Dedifferentiated amniotic fluid mesenchymal stem cell (primary cell): ENCODE measurements around the gene GPR22.

ENCODE experiments used
- DNase-seq: peaks from one replicate; pipeline ENCODE4 v3.0.0-alpha.2; 2016; ENCODE audit errors: extremely low spot score

Gene GPR22

GRCh38 chr7:107474104-107474521 lies 4.3 kb downstream of the GPR22 start:
- no peak for DNase-seq

DNA sequence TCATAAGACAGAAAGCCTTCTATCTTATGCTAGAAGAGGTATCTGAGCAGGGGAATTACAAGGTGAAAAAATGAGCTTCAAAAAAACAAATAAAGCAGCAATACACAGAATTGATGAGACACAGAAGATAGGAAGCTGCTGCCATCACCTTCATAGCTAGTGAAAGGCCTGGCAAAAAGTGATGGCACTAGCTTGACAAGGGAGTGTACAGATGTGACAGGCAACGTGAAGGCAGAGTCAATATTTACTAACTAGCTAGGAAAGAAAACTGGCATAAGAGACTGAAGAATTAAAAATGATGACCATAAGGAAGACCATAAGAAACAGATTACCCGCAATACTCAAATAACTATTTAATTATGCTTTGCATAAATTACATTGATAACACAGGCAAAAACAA lies 9.4 kb downstream of the GPR22 start:
- DNase-seq = no peak

DNA sequence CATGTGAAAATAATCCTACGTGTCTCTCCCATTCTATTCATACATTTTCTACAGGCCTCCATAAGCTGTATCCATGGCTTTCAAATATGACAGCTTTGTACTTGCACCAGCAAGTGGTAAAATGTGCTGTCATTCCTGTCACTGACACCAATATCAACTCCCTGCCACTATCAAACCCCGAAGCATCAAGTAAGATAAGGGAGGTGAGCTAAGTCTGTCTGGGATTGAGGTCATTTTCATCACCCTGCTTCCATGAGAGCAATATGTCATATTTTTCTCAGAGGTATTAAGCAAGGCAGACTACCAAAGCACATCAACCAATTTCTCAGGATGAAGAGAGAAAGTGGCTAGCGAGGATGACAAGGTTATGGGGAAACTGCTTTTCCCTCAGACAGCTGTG lies 11.1 kb downstream of the GPR22 start:
- DNase-seq = no peak

- DNase-seq = no peak
These were observed 12.7 kb downstream of the GPR22 start for GRCh38 chr7:107482571-107482970.

- DNase-seq = no peak
These were observed 16.2 kb downstream of the GPR22 start for GRCh38 chr7:107486041-107486440.

GRCh38 chr7:107492875-107493274 lies 23.0 kb downstream of the GPR22 start:
- DNase-seq = no peak

GRCh38 chr7:107494315-107494751 lies 24.5 kb downstream of the GPR22 start:
- no peak for DNase-seq

- no peak for DNase-seq
These were observed 25.0 kb downstream of the GPR22 start for GRCh38 chr7:107494884-107495283.

GRCh38 chr7:107495516-107495915 lies 25.7 kb downstream of the GPR22 start:
- no peak for DNase-seq

DNA sequence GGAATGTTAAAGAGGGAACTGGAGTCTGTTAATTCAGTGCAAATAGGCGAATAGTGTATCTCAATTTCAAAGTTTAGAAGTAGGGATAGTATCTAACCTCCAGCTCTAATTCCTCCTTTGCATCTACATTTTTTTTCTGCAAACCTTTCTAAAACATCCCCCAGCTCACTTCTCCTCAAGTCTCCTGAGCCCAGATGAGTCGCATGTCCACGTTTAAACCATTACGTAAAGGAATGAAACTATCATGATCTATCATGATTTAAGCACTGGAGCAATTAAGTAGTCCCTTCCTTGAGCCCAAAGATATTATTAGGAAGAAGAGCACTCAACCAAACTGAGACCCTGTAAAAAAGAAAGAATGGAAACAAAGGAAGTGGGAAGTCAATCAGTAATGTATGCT lies 29.9 kb downstream of the GPR22 start:
- DNase-seq = no peak

GRCh38 chr7:107501593-107501992 lies 31.7 kb downstream of the GPR22 start:
- DNase-seq = no peak

DNA sequence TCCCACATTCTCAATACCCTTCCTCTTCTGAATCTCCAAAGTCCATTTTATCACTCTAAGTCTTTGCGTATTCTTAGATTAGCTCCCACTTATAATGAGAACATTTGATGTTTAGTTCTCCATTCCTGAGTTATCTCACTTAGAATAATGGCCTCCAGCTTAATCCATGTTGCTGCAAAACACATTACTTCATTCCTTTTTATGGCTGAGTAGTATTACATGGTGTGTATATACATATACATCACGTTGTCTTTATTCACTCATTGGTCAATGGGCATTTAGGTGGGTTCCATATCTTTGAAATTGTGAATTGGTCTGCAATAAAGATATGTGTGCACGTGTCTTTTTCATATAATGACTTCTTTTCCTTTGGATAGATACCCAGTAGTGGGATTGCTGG lies 32.3 kb downstream of the GPR22 start:
- no peak for DNase-seq

DNA sequence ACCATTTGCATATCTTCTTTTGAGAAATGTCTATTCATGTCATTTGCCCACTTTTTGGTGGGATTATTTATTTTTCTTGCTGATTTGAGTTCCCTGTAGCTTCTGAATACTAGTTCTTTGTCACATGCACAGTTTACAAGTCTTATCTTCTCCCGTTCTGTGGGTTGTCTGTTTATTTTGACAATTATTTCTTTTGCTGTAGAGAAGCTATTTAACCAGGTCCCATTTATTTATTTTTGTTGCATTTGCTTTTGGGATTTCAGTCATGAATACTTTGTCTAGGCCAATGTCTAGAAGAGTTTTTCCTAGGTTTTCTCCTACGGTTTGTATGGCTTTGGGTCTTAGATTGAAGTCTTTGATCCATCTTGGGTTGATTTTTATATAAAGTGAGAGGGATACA lies 32.9 kb downstream of the GPR22 start:
- DNase-seq = no peak

DNA sequence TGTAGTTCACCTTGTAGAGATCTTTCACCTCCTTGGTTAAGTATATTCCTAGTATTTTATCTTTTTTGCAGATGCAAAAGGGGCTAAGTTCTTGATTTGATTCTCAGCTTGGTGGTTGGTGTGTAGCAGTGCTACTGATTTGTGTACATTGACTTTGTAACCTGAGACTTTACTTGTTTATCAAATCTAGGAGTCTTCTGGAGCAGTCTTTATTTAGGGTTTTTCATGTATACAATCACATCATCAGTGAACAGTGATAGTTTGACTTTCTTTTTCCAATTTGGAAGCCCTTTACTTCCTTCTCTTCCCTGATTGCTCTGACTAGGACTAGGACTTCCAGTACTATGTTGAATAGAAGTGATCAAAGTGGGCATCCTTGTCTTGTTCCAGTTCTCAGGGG lies 33.8 kb downstream of the GPR22 start:
- no peak for DNase-seq

DNA sequence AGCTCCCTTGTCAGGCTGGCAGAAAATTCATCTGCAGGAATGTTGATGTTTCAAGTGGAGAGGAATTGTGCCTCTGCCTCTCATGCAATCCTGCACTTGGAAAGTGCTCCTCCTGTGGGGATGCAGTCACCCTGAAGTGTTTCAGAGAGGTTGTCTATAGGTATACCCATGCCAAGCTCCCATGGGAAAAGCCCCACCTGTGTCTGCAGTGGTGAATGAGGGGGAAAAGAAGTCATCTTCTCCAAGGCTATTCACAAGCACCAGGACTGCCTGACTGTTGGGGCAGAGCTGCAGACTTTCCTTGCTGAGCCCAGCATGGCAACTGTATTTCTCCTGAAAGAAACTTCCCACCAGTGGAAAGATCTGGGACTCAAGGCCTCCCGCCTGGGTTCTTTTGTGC lies 35.5 kb downstream of the GPR22 start:
- DNase-seq = no peak

GRCh38 chr7:107505997-107506673 lies 36.3 kb downstream of the GPR22 start:
- DNase-seq = no peak

GRCh38 chr7:107506674-107507339 lies 37.0 kb downstream of the GPR22 start:
- no peak for DNase-seq
